Activated CD4-positive, alpha-beta T cell treated with anti-CD3 and anti-CD28 coated beads, Interleukin-2, amount 10 ng/mL, durations not matched to agents 7 days and 5 days (primary cell): ENCODE measurements around the gene ADAM22. TPM values are rescaled to one million over a fixed set of nuclear protein-coding genes. Genes with fewer than 3 reads are reported as not detected.

ENCODE experiments used
- CTCF ChIA-PET: fragments of 350-600 bp; sonication (Branson Sonifier 250); formaldehyde crosslinking; loops from one replicate; lab custom pipeline; 2021; ENCODE audit warnings: antibody characterized with exemption; lab: Charles Lee
- POLR2A ChIA-PET: fragments of 350-600 bp; sonication (Branson Sonifier 250); formaldehyde crosslinking; loops from one replicate; lab custom pipeline; 2021; ENCODE audit warnings: antibody characterized with exemption; lab: Charles Lee
- DNase-seq: peaks from one replicate; pipeline ENCODE4 v3.0.0-alpha.2; 2020
- H3K27ac Mint-ChIP-seq: one replicate; pipeline ENCODE4 v1.8.0; 2021; ENCODE audit warnings: mild to moderate bottlenecking, moderate library complexity, mixed read lengths
- H3K27me3 Mint-ChIP-seq: one replicate; pipeline ENCODE4 v1.8.0; 2021; ENCODE audit warnings: mixed read lengths
- H3K36me3 Mint-ChIP-seq: one replicate; pipeline ENCODE4 v1.8.0; 2021; ENCODE audit warnings: low read depth, mixed read lengths
- H3K4me1 Mint-ChIP-seq: one replicate; pipeline ENCODE4 v1.8.0; 2021; ENCODE audit warnings: mixed read lengths
- H3K4me3 Mint-ChIP-seq: one replicate; pipeline ENCODE4 v1.8.0; 2021; ENCODE audit warnings: mild to moderate bottlenecking, moderate library complexity, mixed read lengths
- H3K9me3 Mint-ChIP-seq: one replicate; pipeline ENCODE4 v1.8.0; 2021; ENCODE audit warnings: mixed read lengths
- total RNA-seq, 2 experiments: library from RNA; stranded (reverse); gene quantifications; one replicate each; pipeline ENCODE4 v1.2.3, GENCODE V29; 2021

ADAM22 gene
- total RNA-seq, 2 experiments from 2014 or later = 0.96 to 1.1 TPM

DNA sequence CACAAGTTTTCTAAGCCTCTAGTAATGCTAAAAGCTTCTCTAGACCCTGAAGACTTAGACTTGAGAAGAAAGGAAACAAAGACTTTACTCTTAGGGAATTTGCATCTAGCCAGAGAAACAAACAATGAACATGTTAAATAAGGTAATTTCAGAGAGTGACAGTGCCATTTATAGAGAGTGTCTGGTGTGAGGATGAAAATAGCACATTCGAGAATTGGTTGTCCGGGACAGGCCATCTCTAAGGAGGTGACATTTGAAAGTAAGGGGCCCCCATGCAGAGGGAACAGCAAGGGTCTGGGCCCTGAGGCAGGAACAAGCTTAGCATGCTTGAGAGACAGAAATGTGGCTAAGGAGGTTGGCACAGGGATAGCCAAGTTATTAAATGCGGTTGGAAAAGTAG lies 48.1 kb downstream of the ADAM22 start:
- no peak overlapping the region for H3K4me3 Mint-ChIP-seq
- POLR2A ChIA-PET = no interaction called here

DNA sequence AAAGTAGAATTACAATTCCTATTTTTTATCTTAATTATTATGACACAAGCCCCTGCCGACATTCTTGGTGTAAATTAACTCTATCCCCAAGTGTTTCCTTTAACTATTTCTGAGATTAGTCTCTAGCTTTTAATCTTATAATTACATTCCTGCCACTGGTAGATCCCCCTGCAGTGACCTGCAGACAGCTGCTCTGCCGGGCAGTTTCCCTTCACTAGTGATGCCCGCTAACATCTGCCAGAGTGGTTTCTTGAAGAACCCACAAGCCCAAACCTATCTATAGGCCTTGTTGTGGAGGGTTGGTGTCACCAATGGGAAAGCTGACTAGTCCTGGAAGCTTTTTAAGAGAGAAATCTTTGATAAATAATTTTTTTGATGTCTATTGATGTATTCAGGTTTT lies 50.0 kb downstream of the ADAM22 start:
- Mint-ChIP-seq H3K4me3 (no peak overlapping the region), H3K4me1 (no peaks in the 10 kb centered on the region), H3K9me3 (no peaks in the 10 kb centered on the region), H3K36me3 (no peaks in the 10 kb centered on the region), H3K27me3 (no peaks in the 10 kb centered on the region), H3K27ac (no peak overlapping the region)
- DNase-seq = no peak
- ChIA-PET CTCF (interaction anchor here (0.6 kb wide), 2 partner anchors 315 to 632 kb away, joined by 3 to 4 read pairs; no protein-coding TSS in a partner anchor), POLR2A (no interaction called here)

More for the DNA sequence above, 48.1 kb downstream of the ADAM22 start:
- no peak for DNase-seq
- Mint-ChIP-seq H3K36me3 (no peaks in the 10 kb centered on the region), H3K4me1 (no peaks in the 10 kb centered on the region), H3K9me3 (no peaks in the 10 kb centered on the region), H3K27ac (no peak overlapping the region), H3K27me3 (no peaks in the 10 kb centered on the region)
- CTCF ChIA-PET = interaction anchor here (0.6 kb wide), 1 partner anchor 1567 kb away, joined by 4 read pairs; no protein-coding TSS in a partner anchor

DNA sequence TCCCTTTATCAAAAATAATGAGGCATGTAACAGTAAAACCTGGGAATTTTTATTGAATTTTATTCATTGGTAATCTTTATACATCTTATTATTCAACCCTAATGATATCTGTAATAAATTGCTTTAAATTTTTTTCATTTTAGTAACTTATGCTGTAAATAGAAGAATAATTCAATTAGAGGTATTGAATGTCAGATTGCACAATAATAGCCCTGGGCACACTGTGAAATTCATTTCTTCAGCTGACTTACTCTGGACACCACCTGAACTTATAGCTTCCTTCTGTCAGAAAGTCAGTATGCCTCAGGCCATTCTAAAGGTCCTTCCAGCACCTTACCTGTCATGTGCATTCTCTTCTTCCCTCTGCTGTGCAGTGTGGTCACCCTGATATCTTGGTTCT lies 59.2 kb downstream of the ADAM22 start:
- ChIA-PET POLR2A (no interaction called here), CTCF (no interaction called here)
- Mint-ChIP-seq H3K27me3 (no peaks in the 10 kb centered on the region), H3K9me3 (no peaks in the 10 kb centered on the region), H3K27ac (no peak overlapping the region), H3K36me3 (no peaks in the 10 kb centered on the region), H3K4me1 (no peaks in the 10 kb centered on the region), H3K4me3 (no peak overlapping the region)
- no peak for DNase-seq

DNA sequence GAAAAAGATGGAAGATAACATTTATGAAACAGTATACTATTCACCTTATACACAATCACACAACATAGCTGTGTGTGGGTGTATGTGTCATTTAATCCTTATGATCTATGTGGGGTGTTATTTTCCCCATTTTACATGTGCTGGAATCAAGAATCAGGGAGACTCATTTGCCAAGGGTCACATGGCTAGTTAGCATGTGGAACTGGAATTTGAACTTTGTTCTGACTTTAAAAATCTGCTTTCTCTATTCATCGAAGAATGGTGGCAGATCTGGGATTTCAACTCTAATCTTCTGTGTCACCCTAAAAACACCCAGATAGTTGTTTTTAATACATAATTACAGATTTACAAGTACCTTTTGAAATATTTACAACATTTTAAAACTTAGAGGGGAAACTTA lies 65.2 kb downstream of the ADAM22 start:
- H3K27ac Mint-ChIP-seq = no peak overlapping the region
- H3K27me3 Mint-ChIP-seq = no peaks in the 10 kb centered on the region
- H3K9me3 Mint-ChIP-seq = no peaks in the 10 kb centered on the region
- H3K36me3 Mint-ChIP-seq = no peaks in the 10 kb centered on the region
- no peak for DNase-seq
- H3K4me1 Mint-ChIP-seq = no peaks in the 10 kb centered on the region
- ChIA-PET CTCF (no interaction called here), POLR2A (no interaction called here)
- H3K4me3 Mint-ChIP-seq = no peak overlapping the region

DNA sequence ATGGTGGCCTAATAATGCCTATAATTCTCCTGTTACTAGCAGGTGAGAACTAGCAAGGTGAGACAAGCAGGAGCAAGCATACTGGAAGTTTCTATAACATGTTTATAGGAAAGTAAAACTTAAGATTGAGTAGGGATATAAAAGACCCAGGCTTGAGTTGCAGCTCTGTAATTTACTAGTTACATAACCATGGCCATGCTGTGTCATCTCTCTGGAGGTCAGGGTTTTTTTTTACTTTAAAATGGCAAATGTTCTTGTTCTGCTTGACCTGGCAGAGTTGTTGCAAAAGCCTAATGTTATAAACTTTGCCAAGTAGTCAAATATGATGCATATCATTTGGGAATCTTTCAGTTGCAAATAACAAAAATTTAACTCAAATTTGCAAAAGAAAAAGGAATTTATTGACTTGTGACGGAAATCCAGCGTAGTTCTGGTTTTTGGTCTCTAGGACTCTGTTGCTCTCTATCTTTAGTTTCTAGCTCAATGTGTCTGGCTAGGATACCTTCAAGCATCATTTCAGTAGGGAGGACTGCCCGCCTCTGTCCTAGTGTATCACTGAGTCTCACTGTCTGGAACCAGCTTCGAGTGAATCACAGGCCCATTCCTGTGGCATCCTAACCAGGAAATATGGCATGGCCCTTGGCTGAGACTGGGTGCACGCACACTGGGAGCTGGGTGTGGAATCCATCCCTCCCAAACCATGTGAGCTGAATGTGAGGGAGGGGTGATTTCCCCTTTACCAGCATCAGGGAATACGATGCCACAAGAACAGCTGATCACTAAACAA lies 67.9 kb downstream of the ADAM22 start:
- Mint-ChIP-seq H3K4me3 (no peak overlapping the region), H3K4me1 (no peaks in the 10 kb centered on the region), H3K27me3 (no peaks in the 10 kb centered on the region), H3K27ac (no peak overlapping the region), H3K36me3 (no peaks in the 10 kb centered on the region), H3K9me3 (no peaks in the 10 kb centered on the region)
- no peak for DNase-seq
- POLR2A ChIA-PET = no interaction called here
- CTCF ChIA-PET = no interaction called here

DNA sequence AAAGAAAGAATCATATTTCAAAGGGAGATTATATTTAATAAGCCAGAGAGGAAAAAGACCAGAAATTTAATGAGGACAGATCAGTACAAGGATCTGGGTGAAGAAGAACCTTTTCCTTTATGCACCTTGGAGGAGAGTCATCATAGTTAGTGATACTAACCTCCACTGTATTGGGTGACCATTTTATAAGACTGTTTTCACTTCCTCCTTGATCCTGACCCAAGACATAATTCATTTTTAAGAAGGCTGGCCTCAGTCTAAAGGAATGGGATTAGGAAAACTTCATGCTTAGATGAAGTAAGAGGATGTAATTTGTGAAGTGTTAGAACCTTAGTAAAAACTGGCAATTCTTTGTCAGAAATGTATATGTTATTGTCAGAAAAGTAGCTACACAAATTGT lies 68.6 kb downstream of the ADAM22 start:
- Mint-ChIP-seq H3K4me3 (no peak overlapping the region), H3K36me3 (no peaks in the 10 kb centered on the region), H3K27ac (no peak overlapping the region), H3K4me1 (no peaks in the 10 kb centered on the region), H3K9me3 (no peaks in the 10 kb centered on the region), H3K27me3 (no peaks in the 10 kb centered on the region)
- CTCF ChIA-PET = interaction anchor here (1.4 kb wide), 1 partner anchor 9 kb away, joined by 4 read pairs; no protein-coding TSS in a partner anchor
- POLR2A ChIA-PET = no interaction called here
- no peak for DNase-seq

DNA sequence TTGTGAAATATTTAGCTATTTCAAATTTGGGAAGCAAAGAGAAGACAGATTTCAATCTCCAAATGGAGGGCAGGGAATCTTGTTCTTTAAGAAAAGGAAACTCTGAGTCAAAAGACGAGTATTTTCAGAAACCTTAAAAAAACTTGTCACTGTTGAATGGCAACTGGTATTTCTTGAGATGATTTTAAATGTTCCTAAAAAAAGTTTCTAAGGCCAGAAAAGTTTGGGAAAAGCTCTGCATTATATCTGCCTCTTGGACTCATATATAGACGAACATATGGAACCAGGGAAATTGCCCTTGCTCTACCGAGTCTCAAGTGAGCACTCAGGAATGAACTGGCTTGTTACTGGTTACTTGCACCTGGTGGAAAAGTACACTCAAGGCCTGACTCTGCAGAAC lies 69.5 kb downstream of the ADAM22 start:
- H3K4me1 Mint-ChIP-seq = no peaks in the 10 kb centered on the region
- no peak overlapping the region for H3K4me3 Mint-ChIP-seq
- no peaks in the 10 kb centered on the region for H3K36me3 Mint-ChIP-seq
- DNase-seq = no peak
- ChIA-PET POLR2A (no interaction called here), CTCF (interaction anchor here (0.6 to 1.4 kb wide), 2 partner anchors 8 to 364 kb away, joined by 3 to 4 read pairs; no protein-coding TSS in a partner anchor)
- H3K9me3 Mint-ChIP-seq = no peaks in the 10 kb centered on the region
- no peak overlapping the region for H3K27ac Mint-ChIP-seq
- no peaks in the 10 kb centered on the region for H3K27me3 Mint-ChIP-seq

DNA sequence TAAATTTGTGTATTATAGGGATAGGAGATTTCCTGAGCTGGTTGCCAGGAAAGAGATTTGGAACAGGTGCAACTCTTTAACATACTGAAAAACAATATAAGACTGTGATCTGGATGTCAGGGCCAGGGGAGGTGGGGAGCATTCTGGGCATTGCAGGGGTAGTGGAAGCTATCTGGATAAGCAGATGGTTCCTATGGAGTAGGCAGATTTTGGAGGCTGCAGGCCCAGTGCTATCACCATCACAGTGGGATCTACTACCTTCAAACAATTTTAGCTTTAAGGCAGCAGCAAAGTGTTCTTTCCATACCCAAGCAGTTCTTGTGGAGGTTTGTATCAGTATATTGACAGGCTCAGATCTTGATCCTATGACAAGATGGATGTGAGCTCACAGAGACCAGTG lies 71.1 kb downstream of the ADAM22 start:
- no peaks in the 10 kb centered on the region for H3K9me3 Mint-ChIP-seq
- CTCF ChIA-PET = no interaction called here
- DNase-seq = no peak
- no peaks in the 10 kb centered on the region for H3K27me3 Mint-ChIP-seq
- no peak overlapping the region for H3K27ac Mint-ChIP-seq
- no peaks in the 10 kb centered on the region for H3K36me3 Mint-ChIP-seq
- no peak overlapping the region for H3K4me3 Mint-ChIP-seq
- POLR2A ChIA-PET = no interaction called here
- H3K4me1 Mint-ChIP-seq = no peaks in the 10 kb centered on the region

DNA sequence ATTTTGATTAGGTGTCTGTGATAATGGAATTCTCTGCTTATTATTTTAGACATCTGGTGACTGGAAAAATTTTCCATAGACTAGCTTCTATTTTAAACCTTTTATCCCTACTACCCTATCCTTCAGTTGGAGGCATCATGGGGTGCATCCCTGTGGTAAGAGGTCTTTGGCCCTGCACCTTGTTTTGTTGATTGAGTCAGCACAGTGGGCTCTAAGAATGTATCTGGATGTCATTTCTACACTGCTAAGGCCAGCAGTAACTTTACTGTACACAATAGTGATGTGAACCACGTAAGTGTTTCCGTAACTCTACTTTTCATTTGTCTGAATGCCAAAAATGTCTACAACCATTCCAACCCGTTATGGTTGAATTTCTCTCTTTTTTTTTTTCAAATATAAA lies 75.6 kb downstream of the ADAM22 start:
- no peaks in the 10 kb centered on the region for H3K9me3 Mint-ChIP-seq
- no peak overlapping the region for H3K27ac Mint-ChIP-seq
- no peaks in the 10 kb centered on the region for H3K36me3 Mint-ChIP-seq
- no peaks in the 10 kb centered on the region for H3K27me3 Mint-ChIP-seq
- H3K4me3 Mint-ChIP-seq = no peak overlapping the region
- DNase-seq = no peak
- H3K4me1 Mint-ChIP-seq = no peaks in the 10 kb centered on the region
- ChIA-PET CTCF (no interaction called here), POLR2A (no interaction called here)

DNA sequence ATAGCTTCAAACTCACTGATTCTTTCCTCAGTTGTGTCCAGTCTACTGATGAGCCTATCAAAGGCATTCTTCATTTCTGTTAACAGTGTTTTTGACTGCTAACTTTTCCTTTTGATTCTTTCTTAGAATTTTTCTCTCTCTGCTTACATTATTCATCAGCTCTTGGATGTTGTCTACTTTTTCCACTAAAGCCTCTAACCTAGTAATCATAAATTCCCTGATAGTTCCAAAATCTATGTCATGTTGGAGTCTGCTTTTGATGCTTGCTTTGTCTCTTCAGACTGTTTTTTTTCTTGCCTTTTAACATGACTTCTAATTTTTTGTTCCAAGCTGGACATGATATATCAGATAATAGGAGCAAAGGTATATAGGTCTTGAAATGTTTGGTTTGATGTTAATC lies 78.0 kb downstream of the ADAM22 start:
- Mint-ChIP-seq H3K4me1 (no peaks in the 10 kb centered on the region), H3K36me3 (no peaks in the 10 kb centered on the region), H3K4me3 (no peak overlapping the region), H3K27me3 (no peaks in the 10 kb centered on the region), H3K9me3 (no peaks in the 10 kb centered on the region), H3K27ac (no peak overlapping the region)
- no peak for DNase-seq
- CTCF ChIA-PET = interaction anchor here (1.2 kb wide), 1 partner anchor 9 kb away, joined by 4 read pairs; no protein-coding TSS in a partner anchor
- POLR2A ChIA-PET = no interaction called here

DNA sequence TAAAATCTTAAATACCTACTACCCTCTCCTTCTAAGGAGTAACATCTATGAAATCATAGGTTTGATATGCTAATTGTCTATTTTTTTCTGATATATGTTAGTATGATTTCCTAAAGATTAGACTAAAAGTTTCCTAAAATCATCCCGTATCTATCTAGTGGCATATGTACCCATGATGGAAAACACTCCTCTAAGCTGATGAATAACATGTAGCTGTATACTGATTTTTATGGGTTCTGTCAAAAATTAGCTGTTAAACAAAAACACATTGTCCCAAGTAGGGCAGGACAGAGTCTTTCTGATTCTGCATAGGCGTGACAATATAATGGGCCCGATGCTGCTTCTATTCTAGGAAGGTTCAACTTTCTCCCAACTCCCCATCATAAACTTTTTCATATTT lies 79.9 kb downstream of the ADAM22 start:
- ChIA-PET POLR2A (no interaction called here), CTCF (no interaction called here)
- Mint-ChIP-seq H3K27me3 (no peaks in the 10 kb centered on the region), H3K4me1 (no peaks in the 10 kb centered on the region), H3K4me3 (no peak overlapping the region), H3K27ac (no peak overlapping the region), H3K36me3 (no peaks in the 10 kb centered on the region), H3K9me3 (no peaks in the 10 kb centered on the region)
- DNase-seq = no peak

DNA sequence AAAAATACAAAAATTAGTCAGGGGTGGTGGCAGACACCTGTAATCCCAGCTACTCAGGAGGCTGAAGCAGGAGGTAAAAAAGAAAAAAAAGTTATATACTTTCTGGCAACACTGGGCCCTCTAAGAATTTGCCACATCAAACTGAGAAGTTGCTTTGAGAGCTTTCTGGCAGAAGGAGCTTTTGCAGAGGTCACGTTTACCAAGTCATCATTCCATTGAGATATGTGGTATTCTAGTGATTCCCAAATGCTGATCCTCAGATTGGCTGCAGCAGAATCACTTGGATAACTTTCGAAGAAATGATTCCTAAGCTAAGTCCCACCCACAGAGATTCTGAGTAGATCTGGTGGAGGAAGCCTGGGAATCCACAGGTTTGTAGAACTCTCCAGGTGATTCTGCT lies 80.5 kb downstream of the ADAM22 start:
- Mint-ChIP-seq H3K27me3 (no peaks in the 10 kb centered on the region), H3K36me3 (no peaks in the 10 kb centered on the region), H3K4me1 (no peaks in the 10 kb centered on the region), H3K4me3 (no peak overlapping the region), H3K27ac (no peak overlapping the region), H3K9me3 (no peaks in the 10 kb centered on the region)
- CTCF ChIA-PET = no interaction called here
- POLR2A ChIA-PET = no interaction called here
- no peak for DNase-seq

DNA sequence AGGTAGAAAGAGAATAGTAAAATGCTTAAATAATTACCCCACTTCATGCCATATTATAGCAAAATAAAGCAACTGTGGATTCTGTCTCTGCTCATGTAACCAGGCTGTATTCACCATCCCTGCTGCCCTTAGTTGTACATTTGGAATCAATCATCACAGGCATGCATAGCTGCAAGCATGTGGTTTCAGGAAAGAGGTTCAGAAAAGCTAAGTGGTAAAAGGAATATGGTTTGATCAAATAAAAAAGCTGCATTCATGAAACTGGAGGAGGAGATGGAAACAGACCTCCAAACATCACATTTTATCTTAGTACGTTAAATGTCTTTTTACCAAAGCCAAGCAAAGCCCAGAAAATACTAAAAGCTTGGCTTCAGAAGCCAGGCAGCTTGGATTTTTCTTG lies 81.3 kb downstream of the ADAM22 start:
- no peaks in the 10 kb centered on the region for H3K36me3 Mint-ChIP-seq
- H3K4me1 Mint-ChIP-seq = no peaks in the 10 kb centered on the region
- ChIA-PET CTCF (no interaction called here), POLR2A (no interaction called here)
- DNase-seq = no peak
- H3K27me3 Mint-ChIP-seq = no peaks in the 10 kb centered on the region
- H3K27ac Mint-ChIP-seq = no peak overlapping the region
- H3K9me3 Mint-ChIP-seq = no peaks in the 10 kb centered on the region
- H3K4me3 Mint-ChIP-seq = no peak overlapping the region

DNA sequence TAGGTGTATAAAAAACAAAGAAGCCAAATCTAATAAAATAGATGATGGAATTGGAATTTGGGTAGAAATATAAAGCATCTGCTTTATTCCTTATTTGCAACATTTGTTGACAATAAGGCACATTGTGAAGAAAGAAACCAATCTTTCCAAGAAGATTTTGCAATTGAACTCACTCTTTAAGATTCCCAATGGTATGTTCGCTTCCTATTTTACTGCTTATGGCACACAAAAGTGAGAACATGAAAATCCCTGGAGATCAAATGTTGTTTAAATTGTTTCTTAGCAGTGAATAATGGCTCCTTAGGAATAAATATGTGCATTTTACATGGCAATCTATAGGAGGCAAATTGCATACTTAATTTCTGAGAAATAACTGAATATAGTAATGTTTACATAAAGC lies 84.5 kb downstream of the ADAM22 start:
- no peaks in the 10 kb centered on the region for H3K36me3 Mint-ChIP-seq
- H3K27me3 Mint-ChIP-seq = no peaks in the 10 kb centered on the region
- no peak for DNase-seq
- POLR2A ChIA-PET = no interaction called here
- no peak overlapping the region for H3K4me3 Mint-ChIP-seq
- H3K9me3 Mint-ChIP-seq = no peaks in the 10 kb centered on the region
- no peak overlapping the region for H3K27ac Mint-ChIP-seq
- CTCF ChIA-PET = no interaction called here
- no peaks in the 10 kb centered on the region for H3K4me1 Mint-ChIP-seq
